Activated CD4-positive, alpha-beta T cell treated with anti-CD3 and anti-CD28 coated beads, Interleukin-2, amount 50 U/mL, for 24 hours (primary cell): ENCODE data around the gene TENM3.

Source experiments
- DNase-seq, 2 donors: peaks; one replicate each; pipeline ENCODE4 v3.0.0-alpha.2; 2020; ENCODE audit warnings: low read depth in 1 of 2, low spot score in 1 of 2

Gene TENM3

DNA sequence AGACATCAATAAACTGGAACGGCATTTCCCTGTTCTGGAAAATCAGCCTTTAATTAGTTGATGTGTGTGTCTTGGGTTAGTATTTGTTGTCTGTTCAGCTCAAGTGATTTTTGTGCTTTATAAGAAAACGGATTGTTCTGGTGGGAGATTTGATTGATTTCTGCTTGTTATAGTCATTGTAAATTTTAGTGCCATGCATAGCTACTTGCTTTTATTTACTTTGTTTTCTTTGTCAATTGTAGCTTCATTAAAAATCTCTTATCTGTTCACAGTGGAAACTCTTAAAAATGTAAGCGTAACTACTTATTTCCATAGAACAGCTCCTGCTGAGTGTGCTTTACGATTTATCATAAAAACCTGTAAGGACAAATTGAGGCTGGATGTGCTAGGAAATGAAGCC, 253.2 kb downstream of the TENM3 start:
- no peak for DNase-seq

DNA sequence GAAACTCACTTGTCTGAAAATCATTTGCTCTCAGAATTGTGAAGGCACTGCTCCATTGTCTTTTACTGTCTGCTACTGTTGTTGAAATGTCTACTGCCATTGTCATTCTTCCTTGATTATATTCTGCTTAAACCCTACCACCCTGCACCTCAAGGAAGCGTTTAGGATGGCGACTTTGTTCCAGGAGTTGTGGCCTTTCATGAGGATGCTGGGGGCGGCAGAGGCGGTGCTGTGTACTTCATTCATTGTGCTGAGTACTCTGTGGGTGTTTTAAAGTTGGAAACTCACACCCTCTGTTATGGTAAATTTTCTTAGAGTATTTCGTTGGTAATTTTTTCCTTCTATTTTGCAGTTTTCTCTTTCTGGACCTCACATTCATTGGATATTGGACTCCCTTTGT, 258.9 kb downstream of the TENM3 start:
- no peak for DNase-seq

DNA sequence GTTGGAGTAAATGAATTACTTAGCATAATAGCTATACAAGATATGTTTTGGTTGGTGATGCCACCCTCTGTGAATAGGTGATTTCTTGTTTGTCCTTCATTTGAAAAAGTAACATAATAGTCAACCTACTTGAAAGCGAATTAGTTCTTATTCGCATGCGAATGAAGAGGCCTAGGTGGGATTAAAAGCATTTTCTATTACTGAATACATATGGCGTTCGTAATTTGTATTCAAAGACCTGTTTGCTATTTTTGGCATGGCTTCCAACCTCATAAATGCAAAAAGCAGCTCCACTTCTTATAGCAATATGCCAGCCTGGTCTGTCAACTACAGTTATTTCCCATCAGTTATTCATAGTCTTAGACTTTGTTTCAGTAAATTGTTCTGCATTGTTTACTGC, 261.3 kb downstream of the TENM3 start:
- DNase-seq: no peak

DNA sequence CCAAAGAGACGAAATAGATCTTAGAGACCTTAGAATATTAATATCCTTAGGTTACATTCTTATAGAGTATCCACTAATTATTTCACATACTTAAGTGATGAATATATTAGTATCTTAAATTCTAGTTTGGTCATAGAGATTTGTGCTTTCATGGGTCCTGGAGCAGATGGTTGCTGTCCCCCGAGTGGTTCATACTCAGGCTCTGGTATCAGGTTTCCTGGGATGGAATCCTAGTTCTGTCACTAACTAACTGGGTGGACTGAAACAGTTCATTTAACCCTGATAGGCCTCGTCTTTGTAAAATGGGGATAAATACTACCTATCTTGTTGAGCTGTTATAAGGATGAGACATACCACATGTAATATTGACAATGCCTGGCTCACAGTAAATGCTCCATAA, 264.6 kb downstream of the TENM3 start:
- DNase-seq: no peak

DNA sequence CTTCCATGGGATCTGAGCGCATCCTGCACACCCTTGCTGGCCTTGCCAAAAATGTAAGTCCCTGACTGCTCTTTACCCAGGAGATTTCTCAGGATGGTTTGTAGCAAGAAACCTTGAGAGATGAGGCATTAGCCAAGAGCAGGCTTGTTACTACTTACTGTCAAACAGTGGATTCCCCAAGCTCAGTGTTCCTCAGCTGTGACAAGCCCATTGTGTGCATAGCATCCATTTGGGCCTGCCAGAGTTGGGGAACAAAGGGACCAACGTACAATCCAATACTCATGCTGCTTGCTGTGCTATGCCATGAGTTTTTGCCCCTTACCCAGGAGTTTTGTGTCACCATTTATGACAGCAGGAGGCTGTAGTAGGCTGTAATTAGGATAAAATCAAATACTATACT, 267.6 kb downstream of the TENM3 start:
- DNase-seq: no peak

DNA sequence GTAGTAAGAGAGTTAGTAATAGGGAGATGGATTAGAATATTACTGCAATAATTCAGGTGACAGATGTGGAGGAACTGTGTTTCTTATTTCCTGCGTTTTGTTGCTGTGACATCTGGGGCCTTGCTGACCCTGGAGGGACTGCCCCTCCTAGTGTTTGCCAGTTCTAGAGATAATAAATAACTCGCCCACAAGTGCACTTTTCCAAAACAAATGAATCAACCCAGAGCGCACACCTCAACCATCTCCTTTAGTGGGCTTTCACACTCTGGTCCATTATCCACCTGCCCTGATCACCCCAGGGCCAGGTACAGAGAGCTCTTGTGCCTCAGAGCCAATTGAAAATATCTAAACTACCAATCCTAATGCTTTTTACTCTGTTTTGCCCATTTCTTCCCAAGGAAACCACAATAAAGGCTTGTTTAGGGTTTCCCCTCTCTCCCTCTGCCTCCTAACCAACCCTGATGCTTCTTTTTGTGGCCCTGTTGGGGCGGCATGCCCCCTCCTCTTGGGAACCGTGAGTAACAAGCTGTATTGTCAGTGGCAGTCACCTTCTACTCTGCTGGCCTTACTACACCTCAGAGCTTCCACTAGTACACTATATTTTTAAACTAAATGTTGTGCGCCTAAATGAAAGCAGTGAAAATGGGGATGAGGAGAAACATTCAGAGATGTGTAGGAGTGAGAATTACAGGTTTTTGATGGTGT, 270.5 kb downstream of the TENM3 start:
- no peak for DNase-seq

DNA sequence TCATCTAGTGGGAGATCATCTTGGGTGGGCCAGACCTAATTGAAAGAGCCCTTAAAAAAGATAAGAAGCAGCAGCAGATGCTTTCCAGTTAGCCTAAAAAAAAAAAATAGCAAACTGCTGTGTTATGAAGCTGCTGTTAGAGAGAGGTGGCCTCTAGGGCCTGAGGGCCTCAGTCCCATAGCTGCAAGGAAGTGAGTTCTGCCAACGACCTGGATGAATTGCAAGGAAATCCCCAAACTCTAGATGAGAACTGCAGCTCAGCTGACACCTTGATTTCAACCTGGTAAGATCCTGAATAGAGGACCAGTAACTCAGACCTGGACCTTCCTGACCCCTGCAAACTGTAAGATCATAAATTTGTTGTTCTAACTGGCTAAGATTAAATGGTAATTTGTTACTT, 275.2 kb downstream of the TENM3 start:
- no peak for DNase-seq

DNA sequence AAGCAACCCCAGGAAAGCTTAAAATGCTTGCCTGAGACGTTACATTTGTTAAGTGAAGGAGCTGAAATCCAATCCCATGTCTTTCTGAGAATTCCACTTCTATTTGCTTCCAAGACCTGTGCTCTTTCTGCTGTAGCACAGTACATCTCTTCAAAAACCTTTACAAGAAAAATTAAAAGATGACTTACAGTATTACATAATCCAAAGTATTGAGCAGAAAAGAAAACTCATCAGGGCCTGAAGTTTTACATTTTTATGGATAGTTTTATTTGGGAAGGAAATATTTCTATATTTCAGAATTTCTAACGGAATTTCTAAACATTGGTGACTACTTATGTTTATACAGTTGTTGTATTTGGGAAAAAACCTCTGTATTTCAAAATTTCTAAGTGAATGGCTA, 276.3 kb downstream of the TENM3 start:
- DNase-seq: no peak

DNA sequence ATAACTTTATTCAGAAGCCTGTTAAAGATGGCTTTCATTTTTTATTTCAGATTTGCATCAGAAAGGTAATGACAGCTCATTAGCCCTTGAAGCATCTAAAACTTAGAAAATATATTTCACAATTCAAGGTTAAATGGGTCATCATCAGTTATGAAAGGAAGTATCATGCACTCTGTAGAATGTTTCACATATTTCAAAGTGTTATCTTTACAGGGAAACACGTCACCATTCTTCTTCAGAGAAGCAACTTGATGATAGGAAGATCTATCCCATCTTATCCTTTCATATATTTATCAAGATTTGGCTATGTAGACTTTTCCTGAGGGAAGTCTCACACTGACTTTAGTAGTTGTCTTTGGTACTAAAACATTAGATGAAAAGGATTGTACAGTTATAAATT, 277.8 kb downstream of the TENM3 start:
- DNase-seq: no peak

DNA sequence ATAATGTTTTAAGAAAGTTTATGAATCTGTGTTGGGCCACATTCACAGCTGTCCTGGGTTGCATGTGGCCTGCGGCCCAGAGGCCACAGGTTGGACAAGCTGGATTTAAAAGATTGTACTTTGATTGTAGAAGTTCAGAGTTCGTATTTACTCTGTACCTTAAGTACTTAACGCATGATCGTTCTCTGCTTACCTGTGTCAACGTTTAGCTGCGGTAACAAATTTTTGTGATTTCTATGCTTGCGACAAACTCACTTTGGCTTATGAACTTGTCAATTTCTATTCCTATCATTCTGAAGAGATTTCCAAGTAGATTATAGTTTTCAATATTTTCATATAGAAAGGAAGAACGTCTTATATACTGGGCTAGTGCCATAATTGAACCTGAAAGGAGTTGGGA, 285.6 kb downstream of the TENM3 start:
- no peak for DNase-seq

DNA sequence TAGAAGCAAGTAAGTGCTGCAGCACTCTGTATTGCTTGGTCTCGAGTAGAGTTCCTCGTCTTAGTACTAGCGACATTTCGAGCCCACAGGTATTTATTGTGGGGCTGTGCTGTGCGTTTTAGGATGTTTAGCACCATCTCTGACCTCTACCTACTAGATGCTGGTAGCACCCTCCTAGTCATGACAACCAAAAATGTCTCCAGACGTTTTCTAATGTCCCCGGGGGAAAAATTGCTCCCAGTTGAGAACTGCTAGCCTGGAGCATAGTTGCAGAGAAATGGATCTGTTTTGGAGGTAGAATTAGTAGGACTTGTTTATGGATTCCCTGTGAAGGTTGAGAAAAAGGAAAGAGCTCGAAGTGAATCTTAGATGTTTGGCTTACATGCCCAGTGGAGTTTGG, 287.2 kb downstream of the TENM3 start:
- no peak for DNase-seq

DNA sequence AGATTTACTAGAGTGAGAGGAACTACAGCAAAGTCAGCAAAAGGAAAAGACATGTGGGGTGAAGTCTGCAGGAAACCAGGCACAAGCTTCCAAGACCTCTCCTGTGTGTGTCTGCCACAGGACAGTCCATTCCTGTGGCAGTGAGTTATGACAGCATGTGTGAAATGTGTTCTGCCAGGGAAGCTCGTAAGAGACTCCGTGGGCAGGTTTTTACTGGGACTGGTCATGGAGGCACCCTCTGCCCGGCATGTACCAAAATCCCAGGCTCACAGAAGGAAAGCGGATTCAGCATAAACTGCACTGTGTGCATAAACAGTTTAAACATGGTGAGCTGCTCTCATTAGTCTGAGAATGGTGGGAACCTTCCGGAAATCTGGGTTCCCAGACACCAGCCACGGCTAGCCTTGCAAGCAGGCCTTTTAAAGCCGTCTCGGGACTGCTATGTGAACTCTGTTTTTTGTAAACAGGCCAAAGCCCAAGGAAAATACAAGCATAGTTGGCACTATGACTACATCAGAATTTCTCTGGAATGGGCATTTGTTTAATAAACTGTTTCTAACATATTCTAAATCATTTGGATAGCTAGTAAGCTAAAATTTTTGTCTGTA, 288.5 kb downstream of the TENM3 start:
- DNase-seq: no peak

DNA sequence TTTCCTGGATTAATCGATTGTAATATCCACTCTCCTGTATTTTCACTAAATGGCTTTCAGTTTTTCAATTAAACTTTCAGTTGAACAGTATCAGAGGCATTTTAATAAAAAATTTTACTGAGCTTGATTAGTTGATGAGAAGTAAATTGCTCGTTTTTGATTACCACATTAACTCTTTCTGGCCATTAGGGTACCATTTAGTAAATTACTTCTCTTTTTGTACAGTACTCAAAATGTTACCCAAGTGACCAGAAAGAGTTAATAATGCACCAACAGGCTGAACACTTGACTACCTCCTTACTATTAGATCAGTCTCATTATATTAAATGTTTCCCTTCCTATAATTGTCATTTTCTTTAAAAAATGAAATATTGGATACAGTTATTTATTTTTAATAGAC, 289.2 kb downstream of the TENM3 start:
- DNase-seq: no peak

DNA sequence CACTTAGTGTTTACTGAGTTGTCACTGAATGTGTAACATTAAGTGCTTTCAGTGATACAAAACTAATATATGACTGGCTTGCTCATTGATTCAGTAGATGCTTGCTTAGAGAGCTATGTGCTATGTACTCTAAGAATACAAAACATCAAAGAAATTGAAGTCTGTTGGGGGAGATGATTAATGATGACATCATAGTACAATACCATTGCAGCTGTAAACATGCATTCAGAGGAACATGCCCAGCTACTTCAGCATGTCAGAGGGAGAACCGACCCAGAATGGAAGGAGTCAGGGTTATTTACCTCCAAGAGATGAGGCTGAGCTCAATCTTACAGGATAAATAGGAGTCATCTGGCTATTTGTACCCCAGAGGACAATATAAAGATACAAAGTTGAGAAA, 290.8 kb downstream of the TENM3 start:
- DNase-seq: no peak

DNA sequence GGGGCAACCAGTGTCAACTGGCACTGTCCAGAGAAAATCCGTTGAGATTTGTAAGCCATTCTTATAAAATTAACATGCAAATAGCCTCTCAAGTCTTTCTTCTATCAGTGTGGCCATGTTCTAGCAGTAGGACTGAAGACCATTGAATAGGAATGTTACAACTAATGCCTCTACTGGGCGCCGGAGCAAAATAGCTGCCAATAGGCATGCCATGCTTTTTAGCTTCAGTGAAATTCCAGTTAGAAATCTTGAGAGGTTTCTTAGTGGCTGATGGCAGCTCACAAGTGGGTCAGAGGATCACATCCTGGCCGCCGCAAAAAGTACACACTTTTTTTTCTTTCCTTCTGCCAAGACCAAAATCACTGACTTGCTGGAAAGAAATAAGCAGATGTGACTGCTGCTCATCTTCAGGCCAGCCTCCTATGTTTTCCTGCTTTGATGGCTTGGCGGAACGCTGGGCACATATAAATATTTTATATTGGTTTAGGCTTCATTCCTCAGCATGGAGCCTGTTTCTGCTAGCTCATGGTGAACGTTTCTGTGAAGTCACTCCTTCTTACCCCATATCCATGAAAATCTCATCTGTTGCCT, 293.1 kb downstream of the TENM3 start:
- no peak for DNase-seq

DNA sequence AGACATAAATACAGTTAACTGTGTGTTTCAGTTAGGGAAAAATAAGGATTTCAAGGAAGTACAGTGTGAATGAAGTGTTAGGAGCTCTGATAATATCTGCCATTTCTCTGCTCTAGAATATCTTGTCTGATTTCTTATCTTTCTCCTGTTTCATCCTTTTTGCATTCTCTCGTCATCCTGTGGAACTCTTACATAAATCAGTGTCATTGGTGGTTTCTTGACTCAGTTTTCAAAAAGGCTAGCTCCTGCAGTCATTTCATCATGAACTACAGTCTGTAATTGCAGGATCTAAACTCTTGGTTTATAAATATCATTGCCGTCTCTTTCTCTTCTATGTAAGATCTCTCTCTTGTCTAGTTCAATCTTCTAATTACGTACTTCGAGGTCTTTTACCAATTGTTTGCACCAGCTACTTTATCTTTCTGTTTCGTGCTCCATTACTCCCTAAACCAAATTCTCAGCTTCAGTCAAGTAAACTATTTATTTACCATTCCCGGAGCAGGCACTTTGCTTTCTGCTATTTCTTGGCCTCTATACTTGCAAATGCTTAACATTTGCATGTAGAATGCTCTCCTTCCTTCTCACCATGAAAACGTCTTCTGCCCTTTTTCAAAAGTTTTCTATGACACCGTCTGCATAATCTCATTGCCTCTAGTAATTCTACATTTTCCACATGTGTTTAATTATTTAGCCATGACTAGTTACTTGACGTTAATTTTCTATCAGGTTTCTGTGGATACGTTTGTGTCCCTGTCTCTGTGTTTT, 294.0 kb downstream of the TENM3 start:
- no peak for DNase-seq

DNA sequence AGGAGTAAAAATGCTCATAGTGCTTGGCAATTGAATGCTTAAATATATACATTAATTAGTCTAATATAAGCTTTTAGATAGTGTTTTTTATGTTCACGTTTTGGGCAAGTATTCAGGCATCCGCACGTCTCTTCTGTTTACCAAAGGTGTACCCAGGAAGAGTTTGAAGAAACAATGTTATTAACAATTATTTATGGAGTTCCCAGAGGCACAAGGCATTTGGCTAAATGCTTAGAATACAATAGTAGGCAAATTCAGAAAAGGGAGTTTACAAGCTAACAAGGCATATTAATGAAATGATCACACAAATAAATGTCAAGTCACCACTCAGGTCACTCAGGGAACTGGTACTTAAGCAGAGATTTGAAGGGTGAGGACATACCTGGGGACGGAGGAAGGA, 294.8 kb downstream of the TENM3 start:
- no peak for DNase-seq

DNA sequence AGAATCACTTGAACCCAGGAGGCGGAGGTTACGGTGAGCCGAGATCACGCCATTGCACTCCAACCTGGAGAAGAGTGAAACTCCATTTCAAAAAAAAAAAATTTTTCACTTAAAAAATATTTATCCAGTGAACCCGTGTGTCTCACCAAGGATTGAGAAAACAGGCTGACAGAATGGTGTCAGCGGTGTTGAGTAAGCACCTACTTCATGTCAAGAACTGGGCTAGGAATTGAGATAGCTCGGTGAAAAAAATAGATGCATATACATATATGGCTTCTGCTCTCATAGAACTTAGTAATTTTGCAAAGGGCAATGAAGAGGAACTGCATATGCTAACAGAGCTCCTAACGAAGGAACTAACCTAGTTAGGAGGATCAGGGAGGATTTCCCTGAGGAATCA, 297.3 kb downstream of the TENM3 start:
- no peak for DNase-seq

DNA sequence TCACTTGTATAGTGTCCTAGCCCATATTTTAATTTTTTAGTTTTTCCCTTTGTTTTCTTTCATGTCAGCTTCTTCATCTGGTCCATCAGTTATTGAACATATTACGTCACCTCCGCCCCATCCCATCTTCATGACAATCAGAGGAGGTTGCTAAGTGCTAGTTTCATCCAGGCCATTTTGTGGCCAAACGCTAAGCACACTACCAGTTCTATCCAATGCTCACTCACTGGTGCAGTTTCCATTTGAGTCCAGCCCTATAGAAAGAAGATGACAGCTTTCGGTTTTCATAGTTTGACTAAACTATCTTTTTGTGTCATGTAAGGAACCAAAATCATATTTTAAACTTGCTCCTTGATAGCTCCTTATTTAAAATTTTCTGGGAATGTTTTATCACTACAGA, 304.2 kb downstream of the TENM3 start:
- no peak for DNase-seq

DNA sequence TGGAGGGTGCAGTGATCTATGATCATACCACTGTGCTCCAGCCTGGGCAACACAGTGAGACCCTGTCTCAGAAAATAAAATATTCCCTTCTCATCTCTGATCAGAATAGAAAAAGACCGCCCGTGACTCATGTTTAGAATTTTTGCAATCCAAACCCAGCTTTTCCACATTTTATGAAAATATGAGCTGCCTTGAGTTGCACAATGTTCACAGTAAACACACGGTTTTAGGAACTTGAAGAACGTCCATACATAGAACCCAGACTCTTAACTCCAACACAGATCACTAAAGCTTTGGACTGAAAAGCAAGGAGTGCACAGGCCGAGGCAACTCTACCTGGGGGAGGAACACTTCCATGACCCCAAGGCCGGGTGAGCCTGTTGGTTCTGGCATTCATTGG, 305.0 kb downstream of the TENM3 start:
- DNase-seq: no peak

DNA sequence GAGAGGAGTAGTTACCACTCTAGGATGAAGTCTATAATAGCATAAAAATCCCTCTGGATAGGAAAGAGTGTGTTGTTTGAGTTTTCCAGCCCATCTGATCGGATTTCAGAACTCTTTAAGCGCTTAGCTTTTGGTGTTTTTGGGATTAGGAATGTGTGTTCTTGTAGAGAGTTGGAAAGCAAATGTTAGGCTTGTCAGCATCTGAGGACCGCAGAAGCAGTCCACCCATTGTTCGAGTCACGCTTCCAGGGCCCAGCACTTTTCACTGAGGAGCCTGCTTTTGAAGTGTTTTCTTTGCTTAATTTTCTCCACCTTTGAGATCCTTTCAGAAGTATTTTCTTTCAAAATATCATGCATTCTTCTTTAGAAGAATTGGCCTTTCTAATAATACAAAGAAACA, 306.2 kb downstream of the TENM3 start:
- DNase-seq: no peak

DNA sequence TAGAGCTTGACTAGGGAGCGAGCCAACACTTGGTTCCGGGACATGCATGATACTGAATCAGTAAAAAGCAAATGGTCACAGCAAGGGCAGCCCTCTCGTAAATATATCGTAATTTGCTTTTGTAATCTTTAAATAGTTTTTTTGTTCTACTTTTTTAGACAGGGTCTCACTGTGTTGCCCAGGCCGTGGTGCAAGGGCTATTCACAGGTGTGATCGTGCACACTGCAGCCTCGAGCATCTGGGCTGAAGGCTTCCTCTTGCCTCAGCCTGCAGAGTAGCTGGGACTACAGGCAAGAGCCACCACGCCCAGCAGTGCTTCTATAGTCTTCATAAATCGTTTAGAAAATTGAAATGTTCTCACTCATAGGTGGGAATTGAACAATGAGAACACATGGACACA, 309.7 kb downstream of the TENM3 start:
- no peak for DNase-seq
